ENCODE data around the gene LMOD1. TPM values are rescaled to one million over a fixed set of nuclear protein-coding genes. Genes with fewer than 3 reads are reported as not detected.
"Not testable (repeated sequence)": the region's sequence is repeated elsewhere in the genome, so short reads cannot be mapped to it uniquely, and the experiment has no call there.

The LMOD1 gene
- total RNA-seq, 1 experiment from 2014 or later, result 0.42 TPM

DNA sequence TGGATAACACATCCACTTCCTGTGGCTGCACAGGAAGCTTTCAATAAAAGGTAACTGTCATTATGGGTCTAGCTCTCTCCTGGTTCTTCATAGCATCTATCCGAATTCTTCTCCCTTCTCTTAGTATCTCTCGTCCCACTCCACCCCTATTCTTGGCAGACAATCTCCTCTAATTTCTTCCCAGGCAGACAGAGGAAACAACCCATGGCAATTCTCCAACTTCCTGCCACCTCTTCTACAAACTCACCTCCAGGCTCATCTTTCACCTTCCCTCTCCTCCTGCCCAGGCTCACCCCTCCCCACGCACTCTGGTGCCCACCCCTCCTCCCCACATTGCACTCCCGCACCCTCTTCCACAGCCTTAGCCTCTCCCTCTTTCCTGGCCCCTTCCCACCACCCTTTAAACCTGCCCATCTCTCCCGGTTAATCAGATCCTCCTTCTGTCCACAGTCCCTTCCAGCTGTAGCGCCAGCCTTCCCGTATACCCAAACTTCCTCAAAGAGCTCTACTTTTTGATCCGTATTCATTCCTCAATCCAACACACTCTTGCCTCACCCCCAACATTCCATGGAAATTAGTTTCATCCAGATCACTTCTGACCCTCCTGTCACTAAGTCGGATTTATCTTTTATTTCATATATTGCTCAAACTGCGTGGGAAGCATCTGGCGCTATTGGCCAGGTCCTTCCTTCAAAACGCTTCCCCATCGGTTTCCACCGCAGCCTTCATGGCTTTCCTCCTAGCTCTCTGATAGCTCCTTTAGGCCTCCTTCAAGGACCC, 31.7 kb downstream of the LMOD1 start:
- H3K36me3 ChIP-seq (replicated peaks; ENCODE audit: control insufficient read depth, insufficient read depth, low read length), result no peaks in the 10 kb centered on the region
- peak; percentile 14 for DNase-seq
- H3K27me3 ChIP-seq (ENCODE audit: control insufficient read depth, insufficient read depth, low read length), result no peaks in the 10 kb centered on the region; the same call in 1 of the 2 replicates
- no peak overlapping the region for H3K4me3 ChIP-seq (ENCODE audit: insufficient read depth, low read depth, low read length)

DNA sequence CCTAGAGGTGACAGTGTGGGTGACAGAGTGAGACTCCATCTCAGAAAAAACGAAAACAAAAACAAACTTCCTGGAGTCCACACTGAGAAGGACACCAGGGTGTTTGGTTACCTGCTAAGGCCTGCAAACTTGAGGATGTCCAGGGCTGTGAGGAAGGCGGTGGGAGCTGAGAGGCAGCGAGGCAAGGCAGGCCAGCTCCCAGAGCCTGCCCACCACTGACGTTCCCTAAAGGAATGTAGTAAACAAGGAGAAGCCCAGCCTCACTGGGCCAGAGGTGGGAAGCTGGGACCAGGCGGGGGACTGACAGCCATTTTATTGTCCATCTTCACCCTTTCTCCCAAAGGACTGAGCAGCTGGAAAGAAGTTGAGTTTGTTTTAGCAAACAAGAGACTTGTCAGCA, 33.5 kb downstream of the LMOD1 start:
- H3K4me3 ChIP-seq (ENCODE audit: insufficient read depth, low read depth, low read length), result no peak overlapping the region
- peak; percentile 32 for DNase-seq
- H3K27me3 ChIP-seq (ENCODE audit: control insufficient read depth, insufficient read depth, low read length), result 0 out of 2 replicates have a peak, but pooled peaks cover 2% of the 10 kb centered on the region
- no peaks in the 10 kb centered on the region for H3K36me3 ChIP-seq (replicated peaks; ENCODE audit: control insufficient read depth, insufficient read depth, low read length)

DNA sequence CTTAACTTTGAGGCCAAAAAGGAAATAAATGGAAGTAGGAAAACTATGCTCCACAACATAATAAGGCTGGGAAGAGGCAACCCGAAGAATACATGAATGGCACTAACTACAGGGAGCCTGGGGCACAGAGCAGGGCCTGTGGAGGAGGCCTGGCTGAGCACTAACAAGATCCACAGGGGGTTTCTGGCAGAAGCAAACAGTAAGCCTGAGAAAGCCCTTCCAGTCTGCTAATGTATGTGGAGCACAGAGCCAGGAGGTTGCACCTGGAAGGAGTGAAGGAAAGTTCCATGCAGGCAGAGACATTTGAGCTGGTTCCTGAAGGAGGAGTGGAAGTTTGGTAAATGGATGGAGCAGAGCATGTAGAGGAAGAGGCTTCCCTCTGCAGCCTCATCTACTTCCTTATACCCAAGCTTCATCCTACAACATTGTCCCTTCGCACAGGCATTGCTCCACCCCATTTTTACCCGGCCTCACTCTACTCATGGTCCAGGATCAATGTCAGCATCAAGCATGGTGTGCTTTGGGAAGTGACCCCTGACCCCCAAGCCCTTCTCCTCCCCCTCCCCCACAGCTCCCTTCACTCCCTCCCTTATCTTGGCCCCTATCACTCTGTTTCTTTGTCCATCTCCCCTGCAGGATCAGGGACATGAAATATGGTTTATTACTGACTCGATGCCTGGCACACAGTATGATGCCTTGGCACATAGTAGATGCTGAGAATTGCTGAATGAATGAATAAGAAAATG, 34.3 kb downstream of the LMOD1 start:
- no peak overlapping the region for H3K4me3 ChIP-seq (ENCODE audit: insufficient read depth, low read depth, low read length)
- 0 out of 2 replicates have a peak, but pooled peaks cover 2% of the 10 kb centered on the region for H3K27me3 ChIP-seq (ENCODE audit: control insufficient read depth, insufficient read depth, low read length)
- DNase-seq, result peak; percentile 66
- no peaks in the 10 kb centered on the region for H3K36me3 ChIP-seq (replicated peaks; ENCODE audit: control insufficient read depth, insufficient read depth, low read length)

DNA sequence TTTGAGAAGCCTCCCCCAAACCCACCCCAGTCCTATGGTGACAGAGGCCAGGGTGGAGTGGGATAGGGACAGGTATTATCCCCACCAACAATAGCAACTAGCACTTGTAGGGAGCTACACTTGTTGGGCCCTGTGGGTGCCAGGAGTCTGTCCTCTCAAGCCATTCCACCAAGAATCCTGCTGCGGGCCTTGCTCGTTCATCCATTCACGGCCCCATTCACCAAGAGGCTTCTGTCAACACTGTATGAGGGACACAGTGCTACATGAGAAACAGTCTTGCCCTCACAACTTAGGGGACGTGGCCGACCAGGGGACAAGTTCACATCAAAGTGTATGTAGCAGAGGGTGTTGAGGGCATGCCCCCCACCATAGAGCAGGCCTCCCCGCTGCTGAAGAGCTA, 38.7 kb downstream of the LMOD1 start:
- H3K36me3 ChIP-seq (replicated peaks; ENCODE audit: control insufficient read depth, insufficient read depth, low read length), result no peaks in the 10 kb centered on the region
- H3K4me3 ChIP-seq (ENCODE audit: insufficient read depth, low read depth, low read length), result no peak overlapping the region
- no peak for DNase-seq
- H3K27me3 ChIP-seq (ENCODE audit: control insufficient read depth, insufficient read depth, low read length), result 0 out of 2 replicates have a peak, but pooled peaks cover 2% of the 10 kb centered on the region

DNA sequence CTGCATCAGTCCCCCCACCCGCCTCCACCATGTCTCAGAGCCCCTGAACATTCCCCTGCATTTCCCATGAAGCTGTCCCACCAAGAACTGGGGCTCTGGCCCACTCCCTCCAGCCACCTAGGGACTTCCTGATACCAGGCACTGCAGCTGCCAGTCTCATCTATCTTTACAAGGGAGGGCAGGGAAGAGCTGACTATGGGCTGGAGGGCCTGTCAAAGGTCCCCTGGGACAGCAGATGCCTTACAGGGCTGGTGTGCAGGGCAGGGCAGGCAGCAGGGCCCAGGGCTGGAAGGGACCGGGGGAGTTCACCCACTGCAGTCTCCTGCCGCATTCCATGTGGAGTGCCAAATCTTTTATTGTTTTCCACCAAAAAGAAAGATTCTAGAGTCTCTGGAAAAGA, 40.0 kb downstream of the LMOD1 start:
- 0 out of 2 replicates have a peak, but pooled peaks cover 2% of the 10 kb centered on the region for H3K27me3 ChIP-seq (ENCODE audit: control insufficient read depth, insufficient read depth, low read length)
- no peak for DNase-seq
- no peak overlapping the region for H3K4me3 ChIP-seq (ENCODE audit: insufficient read depth, low read depth, low read length)
- H3K36me3 ChIP-seq (replicated peaks; ENCODE audit: control insufficient read depth, insufficient read depth, low read length), result no peaks in the 10 kb centered on the region

DNA sequence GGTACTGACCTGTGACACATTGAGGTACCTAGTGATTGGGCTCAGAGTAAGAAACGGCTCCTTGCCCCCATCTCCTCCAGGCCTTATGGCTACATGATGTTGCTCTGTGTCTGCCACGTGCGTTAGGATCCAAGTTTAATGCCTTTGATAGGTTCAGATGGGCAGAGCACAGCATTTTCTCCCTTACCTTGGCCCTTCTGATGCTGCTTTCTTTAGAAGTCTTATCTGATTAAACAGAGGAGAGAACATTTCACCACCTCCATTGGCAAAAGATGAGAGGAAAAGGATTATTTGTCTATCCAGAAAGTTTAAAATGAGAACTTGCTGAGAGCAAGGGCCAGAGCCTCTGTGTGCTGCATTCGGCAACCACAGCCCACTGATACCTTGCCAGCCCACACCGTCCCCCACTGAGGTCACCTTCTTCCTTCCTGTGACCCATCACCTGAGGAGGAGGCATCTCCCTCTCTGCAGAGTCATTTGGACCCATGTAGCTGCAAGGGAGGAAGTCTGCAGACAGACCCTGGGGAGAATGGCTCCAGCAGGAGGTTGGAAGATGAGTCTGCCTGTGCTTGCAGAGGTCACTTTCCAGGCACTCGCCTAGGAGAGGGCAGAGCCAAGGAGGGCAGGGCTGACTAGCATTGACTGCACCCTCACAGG, 41.0 kb downstream of the LMOD1 start:
- Histone ChIP-seq H3K36me3 (replicated peaks; ENCODE audit: control insufficient read depth, insufficient read depth, low read length) (no peaks in the 10 kb centered on the region), H3K27me3 (ENCODE audit: control insufficient read depth, insufficient read depth, low read length) (peaks cover 2% of the 10 kb centered on the region; the same call in 1 of the 2 replicates)

DNA sequence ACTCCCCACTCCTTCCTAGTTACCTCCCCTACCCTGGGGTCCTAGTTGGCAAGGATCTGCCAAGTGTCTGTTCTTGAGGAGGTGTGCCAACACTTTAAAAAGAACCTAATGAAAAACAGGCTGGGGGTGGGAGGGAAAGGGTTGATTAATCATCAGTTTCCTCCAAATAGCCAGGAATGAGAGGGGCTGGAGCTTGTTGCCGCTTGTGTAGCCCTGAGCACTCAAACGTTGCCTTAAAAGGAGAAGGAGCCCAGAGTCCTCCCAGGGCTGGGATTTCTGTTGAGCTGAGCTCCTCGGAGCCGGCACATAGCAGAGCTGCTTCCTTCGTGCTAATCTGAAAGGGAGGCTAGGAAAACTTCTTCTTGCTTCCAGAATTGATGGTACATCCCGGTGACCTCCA, 41.8 kb downstream of the LMOD1 start:
- Histone ChIP-seq H3K36me3 (replicated peaks; ENCODE audit: control insufficient read depth, insufficient read depth, low read length) (no peaks in the 10 kb centered on the region), H3K4me3 (ENCODE audit: insufficient read depth, low read depth, low read length) (no peak overlapping the region), H3K27me3 (ENCODE audit: control insufficient read depth, insufficient read depth, low read length) (peaks cover 2% of the 10 kb centered on the region; the same call in 1 of the 2 replicates)
- peak; percentile 57 for DNase-seq

More for the DNA sequence above, 41.0 kb downstream of the LMOD1 start:
- H3K4me3 ChIP-seq (ENCODE audit: insufficient read depth, low read depth, low read length), result no peak overlapping the region
- no peak for DNase-seq

DNA sequence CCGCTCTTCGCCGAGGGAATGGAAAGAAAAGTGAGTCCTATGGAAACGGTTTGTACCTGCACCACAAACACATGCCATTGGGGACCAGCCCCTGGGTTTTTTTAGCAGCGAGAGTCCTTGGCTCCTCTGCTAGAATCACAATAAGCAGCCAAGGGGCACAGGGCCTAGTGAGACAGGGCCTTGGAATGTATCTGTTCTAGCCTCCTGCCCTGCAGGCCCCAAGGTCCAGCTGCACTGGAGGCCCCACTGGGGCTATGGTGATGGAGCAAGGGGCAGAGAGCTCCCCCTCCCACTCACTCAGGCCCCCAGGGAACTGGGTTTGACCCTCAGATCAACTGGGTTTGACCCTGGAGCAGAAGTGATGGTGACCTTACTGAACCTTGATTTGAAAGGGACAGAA, 43.2 kb downstream of the LMOD1 start:
- Histone ChIP-seq H3K27me3 (ENCODE audit: control insufficient read depth, insufficient read depth, low read length) (no peaks in the 10 kb centered on the region; the same call in 1 of the 2 replicates), H3K36me3 (replicated peaks; ENCODE audit: control insufficient read depth, insufficient read depth, low read length) (no peaks in the 10 kb centered on the region), H3K4me3 (ENCODE audit: insufficient read depth, low read depth, low read length) (no peak overlapping the region)
- no peak for DNase-seq

DNA sequence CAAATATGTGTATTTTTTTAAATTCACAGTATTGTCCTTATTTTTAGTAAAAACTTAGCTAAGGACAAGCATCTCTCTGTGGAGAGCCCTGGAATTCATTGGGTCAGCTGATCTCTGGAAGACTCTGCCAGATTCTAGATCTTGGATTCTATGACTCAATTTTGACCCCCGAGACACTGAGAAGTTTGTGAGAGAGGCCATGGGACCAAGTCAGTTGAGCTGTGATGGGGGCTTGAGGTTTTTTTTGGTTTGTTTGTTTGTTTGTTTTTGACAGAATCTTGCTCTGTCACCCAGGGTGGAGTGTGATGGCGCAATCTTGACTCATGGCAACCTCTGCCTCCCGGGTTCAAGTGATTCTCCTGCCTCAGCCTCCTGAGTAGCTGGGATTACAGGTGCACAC, 44.1 kb downstream of the LMOD1 start:
- no peaks in the 10 kb centered on the region; the same call in 1 of the 2 replicates for H3K27me3 ChIP-seq (ENCODE audit: control insufficient read depth, insufficient read depth, low read length)
- no peaks in the 10 kb centered on the region for H3K36me3 ChIP-seq (replicated peaks; ENCODE audit: control insufficient read depth, insufficient read depth, low read length)
- no peak overlapping the region for H3K4me3 ChIP-seq (ENCODE audit: insufficient read depth, low read depth, low read length)
- DNase-seq, result no peak

DNA sequence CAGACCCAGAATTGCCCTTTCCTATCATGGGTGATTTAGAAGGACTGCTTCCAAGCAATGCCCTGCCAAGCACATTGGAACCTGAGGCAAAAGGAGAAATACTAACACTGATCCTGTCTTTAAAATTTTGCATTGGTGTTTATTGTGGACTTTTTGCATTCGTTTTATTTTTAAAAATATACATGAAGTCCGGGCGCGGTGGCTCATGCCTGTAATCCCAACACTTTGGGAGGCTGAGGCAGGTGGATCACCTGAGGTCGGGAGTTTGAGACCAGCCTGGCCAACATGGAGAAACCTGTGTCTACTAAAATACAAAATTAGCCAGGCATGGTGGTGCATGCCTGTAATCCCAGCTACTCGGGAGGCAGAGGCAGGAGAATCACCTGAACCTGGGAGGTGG, 45.3 kb downstream of the LMOD1 start:
- not testable (repeated sequence) for H3K4me3 ChIP-seq (ENCODE audit: insufficient read depth, low read depth, low read length); DNase-seq; H3K36me3 ChIP-seq (replicated peaks; ENCODE audit: control insufficient read depth, insufficient read depth, low read length); H3K27me3 ChIP-seq (ENCODE audit: control insufficient read depth, insufficient read depth, low read length)

DNA sequence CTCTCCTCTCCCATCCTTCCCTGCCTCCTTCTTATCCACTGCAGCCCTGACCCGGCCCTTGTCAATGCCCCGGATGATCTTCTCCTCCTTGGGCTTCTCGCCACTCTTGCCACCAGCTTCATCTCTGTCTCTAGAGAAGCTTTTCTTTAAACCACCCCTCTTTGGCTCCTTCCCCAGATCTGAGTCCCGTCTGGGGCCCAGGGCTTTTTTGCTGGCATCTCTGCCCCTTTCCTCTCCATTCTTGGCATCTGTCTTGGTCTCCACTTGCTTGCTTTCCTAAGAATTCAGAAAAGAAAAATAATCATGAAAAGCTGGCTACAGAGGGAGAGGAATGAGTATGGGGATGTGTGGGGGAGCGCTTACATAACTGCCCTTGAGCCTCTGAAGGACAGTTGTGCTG, 45.9 kb downstream of the LMOD1 start:
- Histone ChIP-seq H3K36me3 (replicated peaks; ENCODE audit: control insufficient read depth, insufficient read depth, low read length) (no peaks in the 10 kb centered on the region), H3K4me3 (ENCODE audit: insufficient read depth, low read depth, low read length) (no peak overlapping the region), H3K27me3 (ENCODE audit: control insufficient read depth, insufficient read depth, low read length) (no peaks in the 10 kb centered on the region; the same call in 1 of the 2 replicates)
- no peak for DNase-seq

DNA sequence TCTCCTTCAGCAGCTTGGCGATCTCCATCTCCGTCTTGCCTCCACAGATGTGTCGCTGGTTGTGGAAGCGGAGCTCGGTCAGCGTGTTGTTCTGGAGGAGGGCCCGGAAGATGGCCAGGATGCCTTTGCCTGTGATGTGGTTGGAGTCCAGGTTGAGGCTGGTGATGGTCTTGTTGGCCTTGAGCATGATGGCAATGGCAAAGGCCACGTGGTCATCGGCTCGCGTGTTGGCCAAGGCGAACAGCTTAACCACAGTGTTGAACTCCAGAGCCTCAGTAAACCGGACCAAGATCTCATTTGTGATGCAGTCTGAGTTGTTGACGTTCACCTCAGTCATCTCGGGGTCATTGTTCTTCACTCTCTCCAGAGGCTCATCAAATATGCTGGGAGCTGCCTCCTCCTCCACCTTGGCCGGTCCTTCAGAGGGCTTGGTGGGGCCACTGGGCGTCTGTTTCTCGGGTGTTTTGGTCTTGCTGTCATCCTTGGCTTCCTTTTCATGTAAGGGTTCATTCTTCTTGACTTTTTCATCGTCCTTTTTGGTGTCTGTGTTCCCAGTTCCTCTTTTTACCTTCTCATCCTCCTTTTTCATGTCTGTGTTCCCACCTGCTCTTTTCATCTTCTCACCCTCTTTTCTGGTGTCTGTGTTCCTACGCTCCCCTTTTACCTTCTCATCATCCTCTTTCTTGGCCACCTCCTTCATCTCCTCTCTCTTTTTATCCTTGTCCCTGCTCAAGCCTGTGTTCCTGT, 46.5 kb downstream of the LMOD1 start:
- no peaks in the 10 kb centered on the region for H3K36me3 ChIP-seq (replicated peaks; ENCODE audit: control insufficient read depth, insufficient read depth, low read length)
- no peak overlapping the region for H3K4me3 ChIP-seq (ENCODE audit: insufficient read depth, low read depth, low read length)
- no peak for DNase-seq
- no peaks in the 10 kb centered on the region; the same call in 1 of the 2 replicates for H3K27me3 ChIP-seq (ENCODE audit: control insufficient read depth, insufficient read depth, low read length)

DNA sequence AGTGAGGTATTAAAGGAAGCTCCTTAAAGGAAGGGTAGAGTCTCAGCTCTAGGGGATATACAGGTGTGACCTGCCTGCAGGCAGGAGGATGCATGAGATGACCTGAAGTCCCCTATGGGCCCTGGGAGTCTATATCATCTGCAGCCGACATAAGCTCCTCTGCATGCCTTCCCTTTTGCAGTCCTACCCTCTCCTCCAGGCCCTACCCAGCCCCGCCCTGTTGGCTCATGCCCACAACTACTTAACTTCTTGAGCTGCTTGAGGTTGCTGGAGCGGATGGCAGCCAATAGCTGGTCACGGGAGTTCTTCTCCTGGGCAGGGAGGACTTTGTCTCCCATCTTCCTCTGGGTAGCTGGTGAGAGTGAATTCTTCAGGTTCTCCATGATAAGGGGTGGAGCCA, 47.4 kb downstream of the LMOD1 start:
- no peak for DNase-seq
- Histone ChIP-seq H3K36me3 (replicated peaks; ENCODE audit: control insufficient read depth, insufficient read depth, low read length) (no peaks in the 10 kb centered on the region), H3K4me3 (ENCODE audit: insufficient read depth, low read depth, low read length) (no peak overlapping the region), H3K27me3 (ENCODE audit: control insufficient read depth, insufficient read depth, low read length) (no peaks in the 10 kb centered on the region; the same call in 1 of the 2 replicates)

Data from H7 (cell line).